A549 (cell line): ENCODE data around the gene XIST. TPM values are rescaled to one million over a fixed set of nuclear protein-coding genes. Genes with fewer than 3 reads are reported as not detected.

Experiments used
- ATAC-seq, 2 experiments: fragments of 200-7000 bp in 1 of 2; fragments of >200 bp in 1 of 2; cut with Nextera tagmentation in 1 of 2; cut with Tn5 transposase in 1 of 2; 3 replicates each; pipeline versions ENCODE4 v1.8.0 to v1.9.1; 2018 to 2020; ENCODE audit warnings: mild to moderate bottlenecking in 1 of 2, moderate library complexity in 1 of 2
- CTCF ChIA-PET: fragments of 300-600 bp; sonication (Branson Sonifier 250); formaldehyde crosslinking; extraction: SDS; loops from one replicate; lab custom pipeline; 2021; ENCODE audit warnings: antibody characterized with exemption, inconsistent platforms; lab: Yijun Ruan, JAX
- POLR2A ChIA-PET: fragments of 350-600 bp; formaldehyde crosslinking; extraction: SDS; loops from one replicate; lab custom pipeline; 2021; ENCODE audit warnings: antibody characterized with exemption, inconsistent platforms; lab: Yijun Ruan, JAX
- DNase-seq, 2 experiments: peaks; one replicate each; pipeline versions ENCODE4 v3.0.0 to v3.0.0-alpha.2; 2011 to 2016; ENCODE audit warnings: low read depth in 1 of 2, low spot score in 1 of 2
- FAIRE-seq: peaks from 2 replicates; lab custom pipeline; 2011; peaks lifted over from hg19 to GRCh38; lab: Jason Lieb, UNC
- H3K27ac ChIP-seq, 2 experiments: fragments of >200 bp; sonication (Bioruptor Twin); formaldehyde crosslinking; 3 replicates each; pipeline ENCODE4 v1.5.1; 2016 to 2017
- H3K4me1 ChIP-seq: fragments of >200 bp; sonication (Bioruptor Twin); formaldehyde crosslinking; 3 replicates; pipeline ENCODE4 v1.6.1; 2016
- H3K4me2 ChIP-seq: fragments of >200 bp; sonication (Bioruptor Twin); formaldehyde crosslinking; 3 replicates; pipeline ENCODE4 v1.6.1; 2016
- H3K4me3 ChIP-seq: fragments of >200 bp; sonication (Bioruptor Twin); formaldehyde crosslinking; 3 replicates; pipeline ENCODE4 v1.5.1; 2016
- H3K9me3 ChIP-seq: fragments of >200 bp; sonication (Bioruptor Twin); formaldehyde crosslinking; 3 replicates; pipeline ENCODE4 v1.6.1; 2016
- CEBPB ChIP-seq, 2 experiments: fragments of >200 bp in 1 of 2; sonication (Bioruptor Twin) in 1 of 2; formaldehyde crosslinking in 1 of 2; IDR thresholded peaks; 2 replicates each; pipeline ENCODE4 v1.6.1; 2012 to 2016
- EP300 ChIP-seq, 2 experiments: fragments of >200 bp; sonication (Bioruptor Twin); formaldehyde crosslinking; IDR thresholded peaks; 2 replicates in 1 of 2; 3 replicates in 1 of 2; pipeline ENCODE4 v1.6.1; 2016 to 2017
- FOSB ChIP-seq: fragments of 250-450 bp; sonication (Bioruptor Pico); IDR thresholded peaks from 2 replicates; pipeline ENCODE4 v1.5.0; 2020; ENCODE audit warnings: mild to moderate bottlenecking, moderate library complexity
- FOXS1 ChIP-seq: fragments of 250-450 bp; sonication (Bioruptor Pico); IDR thresholded peaks from 2 replicates; pipeline ENCODE4 v1.5.0; 2020; ENCODE audit warnings: mild to moderate bottlenecking, moderate library complexity
- GATA3 ChIP-seq: IDR thresholded peaks from 2 replicates; pipeline ENCODE4 v1.6.1; 2012; ENCODE audit warnings: borderline replicate concordance
- HEYL ChIP-seq: fragments of 250-450 bp; sonication (Bioruptor Pico); IDR thresholded peaks from 2 replicates; pipeline ENCODE4 v1.8.0; 2021; ENCODE audit warnings: mild to moderate bottlenecking, moderate library complexity
- HOXB13 ChIP-seq: fragments of 250-450 bp; sonication (Bioruptor Pico); IDR thresholded peaks from 2 replicates; pipeline ENCODE4 v1.5.0; 2020; ENCODE audit warnings: low read depth, mild to moderate bottlenecking, moderate library complexity
- HOXB5 ChIP-seq: fragments of 250-450 bp; sonication (Bioruptor Pico); IDR thresholded peaks from 2 replicates; pipeline ENCODE4 v1.5.0; 2020; ENCODE audit warnings: mild to moderate bottlenecking, moderate library complexity
- JUN ChIP-seq, 2 experiments: fragments of >200 bp; sonication (Bioruptor Twin); formaldehyde crosslinking; IDR thresholded peaks; 2 replicates in 1 of 2; 3 replicates in 1 of 2; pipeline ENCODE4 v1.6.1; 2016 to 2017
- MYC ChIP-seq: IDR thresholded peaks from 2 replicates; pipeline ENCODE4 v1.6.1; 2012; ENCODE audit warnings: mild to moderate bottlenecking, inconsistent platforms, low read length, improper control_type of control experiment, borderline replicate concordance
- NPAS2 ChIP-seq: fragments of 250-450 bp; sonication (Bioruptor Pico); IDR thresholded peaks from 2 replicates; pipeline ENCODE4 v1.8.0; 2022; ENCODE audit warnings: mild to moderate bottlenecking, moderate library complexity, borderline replicate concordance
- PBX3 ChIP-seq: IDR thresholded peaks from 2 replicates; pipeline ENCODE4 v1.6.1; 2012
- PHF8 ChIP-seq: fragments of 200-600 bp; sonication (generic); IDR thresholded peaks from 2 replicates; pipeline ENCODE4 v1.6.1; 2016; ENCODE audit warnings: low read depth, mild to moderate bottlenecking, antibody characterized with exemption, moderate library complexity, borderline replicate concordance
- POLR2AphosphoS2 ChIP-seq: conservative IDR thresholded peaks from 2 replicates; pipeline ENCODE4 v1.6.1; 2012; ENCODE audit warnings: low read length, improper control_type of control experiment, inconsistent platforms
- RCOR1 ChIP-seq: fragments of 150-350 bp; IDR thresholded peaks from 2 replicates; pipeline ENCODE4 v1.6.1; 2014; ENCODE audit warnings: antibody characterized with exemption, low read length, low read depth
- REST ChIP-seq: fragments of 200-600 bp; sonication (generic); IDR thresholded peaks from 2 replicates; pipeline ENCODE4 v1.6.1; 2016; ENCODE audit warnings: antibody characterized with exemption, mild to moderate bottlenecking, moderate library complexity
- RNF2 ChIP-seq: fragments of 200-600 bp; sonication (generic); IDR thresholded peaks from 2 replicates; pipeline ENCODE4 v1.6.1; 2016; ENCODE audit warnings: low read depth, mild to moderate bottlenecking, antibody characterized with exemption, moderate library complexity, borderline replicate concordance
- TFCP2L1 ChIP-seq: fragments of 250-450 bp; sonication (Bioruptor Pico); IDR thresholded peaks from 2 replicates; pipeline ENCODE4 v1.5.0; 2021; ENCODE audit warnings: mild to moderate bottlenecking
- WGBS: methylation state at CpG from one replicate; pipeline ENCODE4 v1.1.6; 2017; ENCODE audit errors: missing lambda C conversion rate; 5-methylcytosine and 5-hydroxymethylcytosine counted together
- polyA plus RNA-seq, 4 experiments: library from polyadenylated mRNA; depleted of rRNA in 3 of 4; stranded (reverse); fragments of >200 nt; fragmentation: RNase III in 1 of 4; extraction: RNeasy Plus Mini Kit Qiagen cat#74134 plus additional on column Dnase treatment in 1 of 4; gene quantifications; 2 replicates in 3 of 4; 3 replicates in 1 of 4; pipeline ENCODE4 v1.2.3, GENCODE V29; 2011 to 2017
- TF ChIP-seq, protein P1 (sequence below): fragments of >200 bp; sonication (Bioruptor Twin); formaldehyde crosslinking; IDR thresholded peaks from 2 replicates; pipeline ENCODE4 v1.6.1; 2016
- TF ChIP-seq, protein P2 (sequence below): fragments of 450-650 bp; IDR thresholded peaks from 2 replicates; pipeline ENCODE4 v1.6.1; 2014; ENCODE audit warnings: antibody characterized with exemption

XIST gene
- polyA plus RNA-seq, 2 of the 4 experiments (the other 2 are of a cell fraction), result 0.19 TPM; not detected in 1

DNA sequence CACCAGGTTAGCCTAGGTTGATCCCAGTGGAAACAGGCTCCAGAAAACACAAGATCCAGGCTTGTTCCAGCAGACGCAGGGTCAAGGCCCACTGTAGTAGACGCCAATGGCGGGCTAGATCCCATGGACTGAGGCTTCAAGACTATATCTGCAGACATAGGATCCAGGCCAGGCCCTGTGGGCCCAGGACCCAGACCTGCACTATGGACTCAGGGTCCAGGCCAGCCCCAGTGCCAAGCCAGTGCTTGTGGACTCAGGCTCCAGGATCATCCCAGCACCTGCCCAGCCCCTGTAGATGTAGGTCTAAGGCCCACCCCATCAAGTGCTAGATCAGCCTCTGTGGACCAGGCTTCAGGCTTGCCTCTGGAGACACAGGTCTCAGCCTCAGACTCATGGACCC is 11.3 kb upstream of the XIST start:
- WGBS, result no CpG with 5 or more reads among the region's 3 CpGs
- Histone ChIP-seq H3K4me3 (no peak overlapping the region), H3K4me1 (no peaks in the 10 kb centered on the region), H3K9me3 (no peaks in the 10 kb centered on the region), H3K4me2 (no peak overlapping the region), H3K27ac (no peak overlapping the region)
- no peak for ATAC-seq
- ChIA-PET POLR2A (no interaction called here), CTCF (interaction anchor here (1.0 to 2.7 kb wide), 2 partner anchors 270 to 480 kb away, joined by 3 to 9 read pairs; no protein-coding TSS in a partner anchor)
- DNase-seq, result no peak
- TF ChIP-seq, protein P1, sequence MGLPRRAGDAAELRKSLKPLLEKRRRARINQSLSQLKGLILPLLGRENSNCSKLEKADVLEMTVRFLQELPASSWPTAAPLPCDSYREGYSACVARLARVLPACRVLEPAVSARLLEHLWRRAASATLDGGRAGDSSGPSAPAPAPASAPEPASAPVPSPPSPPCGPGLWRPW, result no peak
- TF ChIP-seq PHF8 (no peak), GATA3 (no peak), CEBPB (IDR thresholded peaks at IDR 0.05) (no peak), FOXS1 (no peak), NPAS2 (CRISPR knock-in tag) (no peak), TFCP2L1 (CRISPR knock-in tag) (no peak), POLR2AphosphoS2 (no peak), REST (no peak), FOSB (CRISPR knock-in tag) (no peak), HEYL (no peak), JUN (IDR thresholded peaks at IDR 0.05) (no peak), HOXB5 (CRISPR knock-in tag) (no peak), RNF2 (no peak), MYC (no peak), EP300 (IDR thresholded peaks at IDR 0.05) (no peak)
- TF ChIP-seq, protein P2, sequence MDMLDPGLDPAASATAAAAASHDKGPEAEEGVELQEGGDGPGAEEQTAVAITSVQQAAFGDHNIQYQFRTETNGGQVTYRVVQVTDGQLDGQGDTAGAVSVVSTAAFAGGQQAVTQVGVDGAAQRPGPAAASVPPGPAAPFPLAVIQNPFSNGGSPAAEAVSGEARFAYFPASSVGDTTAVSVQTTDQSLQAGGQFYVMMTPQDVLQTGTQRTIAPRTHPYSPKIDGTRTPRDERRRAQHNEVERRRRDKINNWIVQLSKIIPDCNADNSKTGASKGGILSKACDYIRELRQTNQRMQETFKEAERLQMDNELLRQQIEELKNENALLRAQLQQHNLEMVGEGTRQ, result no peak
- FAIRE-seq, result no peak

DNA sequence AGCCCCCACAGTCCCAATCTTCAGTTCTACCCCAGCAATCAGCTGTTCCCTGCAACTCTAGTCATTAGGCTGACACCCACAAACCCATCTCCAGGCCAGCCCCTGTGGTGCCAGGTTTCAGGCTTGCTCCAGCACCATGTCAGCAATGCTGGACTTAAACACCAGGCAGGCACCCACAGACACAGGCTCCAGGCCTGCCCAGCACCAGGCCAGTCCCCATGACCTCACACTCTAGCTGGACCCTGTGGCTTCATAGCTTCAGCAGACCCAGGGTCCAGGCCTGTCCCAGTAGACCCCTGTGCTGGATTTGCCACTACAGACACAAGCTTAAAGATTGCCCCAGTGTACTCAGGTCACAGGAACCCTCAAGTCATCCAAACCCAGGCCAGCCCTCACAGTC is 10.8 kb upstream of the XIST start:
- Histone ChIP-seq H3K4me2 (no peak overlapping the region), H3K4me3 (no peak overlapping the region), H3K4me1 (no peaks in the 10 kb centered on the region), H3K9me3 (no peaks in the 10 kb centered on the region), H3K27ac (no peak overlapping the region)
- DNase-seq (no peak), ATAC-seq (no peak), FAIRE-seq (no peak)
- TF ChIP-seq PBX3, result no peak
- no peak for TF ChIP-seq HOXB13 (CRISPR knock-in tag)
- no peak for TF ChIP-seq RCOR1
- TF ChIP-seq, protein P1, result no peak
- POLR2A ChIA-PET, result no interaction called here
- CTCF ChIA-PET, result interaction anchor here (1.0 to 2.7 kb wide), 2 partner anchors 270 to 480 kb away, joined by 3 to 9 read pairs; no protein-coding TSS in a partner anchor
